ENCODE data around the gene PICK1. TPM values are rescaled to one million over a fixed set of nuclear protein-coding genes. Genes with fewer than 3 reads are reported as not detected.
A peak's percentile ranks its signal among the peaks of the same experiment; 100 is the strongest.

PICK1 gene
- polyA plus RNA-seq, 1 donor from 2014 or later: 101 TPM

DNA sequence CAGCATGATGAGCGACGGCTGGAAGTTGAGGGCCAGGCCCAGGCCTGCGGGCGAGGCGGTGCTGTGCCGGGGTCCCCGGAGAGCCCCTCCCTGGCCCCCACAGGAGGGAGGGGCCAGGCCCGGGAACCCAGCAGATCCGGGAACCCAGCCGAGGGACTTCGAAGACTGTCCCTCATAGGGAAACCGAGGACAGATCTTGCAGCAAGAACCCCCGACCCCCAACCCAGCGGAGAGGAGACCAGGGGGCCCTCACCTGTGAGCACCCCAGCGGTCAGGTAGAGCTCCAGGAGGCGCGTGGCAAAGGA is 24.4 kb downstream of the PICK1 start:
- Histone ChIP-seq H3K79me2 (replicated peaks; ENCODE audit: insufficient read depth, low read length) (no peaks in the 10 kb centered on the region), H3K36me3 (ENCODE audit: insufficient read depth, low read length) (no peaks in the 10 kb centered on the region), H2AFZ (ENCODE audit: low read depth, low read length) (no peak overlapping the region), H3K4me2 (ENCODE audit: low read length) (no peak overlapping the region), H3K9me2 (ENCODE audit: insufficient read depth, low read length) (no peaks in the 10 kb centered on the region), H3K4me3 (ENCODE audit: low read length) (peak overlapping the region; percentile 35), H3K9ac (ENCODE audit: low read length) (no peak overlapping the region), H3K27me3 (ENCODE audit: insufficient read depth, low read depth, low read length) (peaks cover 16% of the 10 kb centered on the region), H4K20me1 (ENCODE audit: insufficient read depth) (no peaks in the 10 kb centered on the region), H3K27ac (ENCODE audit: low read length) (no peak overlapping the region), H3F3A (ENCODE audit: insufficient read depth, low read length, poor library complexity, severe bottlenecking) (no peaks in the 10 kb centered on the region), H3K9me3 (ENCODE audit: low read length) (no peaks in the 10 kb centered on the region)
- TF ChIP-seq, protein P1, sequence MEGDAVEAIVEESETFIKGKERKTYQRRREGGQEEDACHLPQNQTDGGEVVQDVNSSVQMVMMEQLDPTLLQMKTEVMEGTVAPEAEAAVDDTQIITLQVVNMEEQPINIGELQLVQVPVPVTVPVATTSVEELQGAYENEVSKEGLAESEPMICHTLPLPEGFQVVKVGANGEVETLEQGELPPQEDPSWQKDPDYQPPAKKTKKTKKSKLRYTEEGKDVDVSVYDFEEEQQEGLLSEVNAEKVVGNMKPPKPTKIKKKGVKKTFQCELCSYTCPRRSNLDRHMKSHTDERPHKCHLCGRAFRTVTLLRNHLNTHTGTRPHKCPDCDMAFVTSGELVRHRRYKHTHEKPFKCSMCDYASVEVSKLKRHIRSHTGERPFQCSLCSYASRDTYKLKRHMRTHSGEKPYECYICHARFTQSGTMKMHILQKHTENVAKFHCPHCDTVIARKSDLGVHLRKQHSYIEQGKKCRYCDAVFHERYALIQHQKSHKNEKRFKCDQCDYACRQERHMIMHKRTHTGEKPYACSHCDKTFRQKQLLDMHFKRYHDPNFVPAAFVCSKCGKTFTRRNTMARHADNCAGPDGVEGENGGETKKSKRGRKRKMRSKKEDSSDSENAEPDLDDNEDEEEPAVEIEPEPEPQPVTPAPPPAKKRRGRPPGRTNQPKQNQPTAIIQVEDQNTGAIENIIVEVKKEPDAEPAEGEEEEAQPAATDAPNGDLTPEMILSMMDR (IDR thresholded peaks at IDR 0.05; ENCODE audit: poor library complexity, severe bottlenecking): no peak

DNA sequence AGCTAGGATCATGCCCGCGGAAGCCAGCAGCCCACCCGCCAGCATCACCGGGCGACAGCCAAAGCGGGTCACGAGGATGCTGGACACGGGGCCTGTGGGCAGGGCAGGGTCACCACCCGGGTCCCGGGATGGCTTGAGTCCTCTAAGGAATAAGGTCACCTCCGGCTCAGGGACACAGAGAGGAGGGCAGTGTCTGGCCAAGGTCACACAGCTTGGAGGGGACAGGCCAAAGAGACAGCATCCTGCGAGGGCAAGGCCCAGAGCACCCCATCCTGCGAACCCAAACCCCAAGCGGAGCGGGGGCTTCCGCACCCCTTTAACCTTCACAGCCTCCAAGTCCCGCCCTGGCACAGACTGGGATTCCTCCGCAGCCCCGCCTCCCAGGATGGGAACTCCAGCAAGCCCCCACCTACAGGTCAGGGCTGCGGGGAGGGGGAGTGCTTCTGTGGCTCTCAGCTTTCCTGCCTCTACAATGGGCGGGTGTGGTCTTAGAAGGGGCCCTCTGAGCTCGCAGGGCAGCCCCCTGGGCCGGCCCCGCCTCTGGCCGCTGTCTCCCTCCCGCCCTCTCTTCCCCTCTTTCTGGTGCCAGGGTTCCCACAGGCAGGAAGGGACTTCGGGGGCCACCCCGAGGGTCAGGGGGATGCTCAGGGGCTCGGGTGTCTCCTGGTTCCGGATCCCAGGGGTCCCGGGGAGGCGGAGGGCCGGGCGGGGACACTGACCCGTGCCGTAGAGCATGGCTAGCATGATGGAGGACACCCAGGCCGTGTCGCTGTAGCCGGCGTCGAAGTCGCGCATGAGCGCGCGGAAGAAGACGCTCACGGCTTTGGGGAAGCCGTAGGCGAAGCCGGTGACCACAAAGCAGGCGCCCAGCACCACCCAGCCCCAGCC is 25.0 kb downstream of the PICK1 start:
- no peaks in the 10 kb centered on the region for H3K9me3 ChIP-seq (ENCODE audit: low read length)
- TF ChIP-seq RAD21 (conservative IDR thresholded peaks at IDR 0.05): no peak
- no peak for TF ChIP-seq MXI1 (conservative IDR thresholded peaks at IDR 0.05; ENCODE audit: poor library complexity, severe bottlenecking)
- TF ChIP-seq EP300 (conservative IDR thresholded peaks at IDR 0.05; ENCODE audit: poor library complexity, severe bottlenecking): no peak
- TF ChIP-seq SMC3 (conservative IDR thresholded peaks at IDR 0.05; ENCODE audit: poor library complexity): no peak
- TF ChIP-seq, protein P1 (IDR thresholded peaks at IDR 0.05; ENCODE audit: poor library complexity, severe bottlenecking): no peak
- TF ChIP-seq TAF1 (IDR thresholded peaks at IDR 0.05; ENCODE audit: low read depth): no peak
- TF ChIP-seq, protein P2, sequence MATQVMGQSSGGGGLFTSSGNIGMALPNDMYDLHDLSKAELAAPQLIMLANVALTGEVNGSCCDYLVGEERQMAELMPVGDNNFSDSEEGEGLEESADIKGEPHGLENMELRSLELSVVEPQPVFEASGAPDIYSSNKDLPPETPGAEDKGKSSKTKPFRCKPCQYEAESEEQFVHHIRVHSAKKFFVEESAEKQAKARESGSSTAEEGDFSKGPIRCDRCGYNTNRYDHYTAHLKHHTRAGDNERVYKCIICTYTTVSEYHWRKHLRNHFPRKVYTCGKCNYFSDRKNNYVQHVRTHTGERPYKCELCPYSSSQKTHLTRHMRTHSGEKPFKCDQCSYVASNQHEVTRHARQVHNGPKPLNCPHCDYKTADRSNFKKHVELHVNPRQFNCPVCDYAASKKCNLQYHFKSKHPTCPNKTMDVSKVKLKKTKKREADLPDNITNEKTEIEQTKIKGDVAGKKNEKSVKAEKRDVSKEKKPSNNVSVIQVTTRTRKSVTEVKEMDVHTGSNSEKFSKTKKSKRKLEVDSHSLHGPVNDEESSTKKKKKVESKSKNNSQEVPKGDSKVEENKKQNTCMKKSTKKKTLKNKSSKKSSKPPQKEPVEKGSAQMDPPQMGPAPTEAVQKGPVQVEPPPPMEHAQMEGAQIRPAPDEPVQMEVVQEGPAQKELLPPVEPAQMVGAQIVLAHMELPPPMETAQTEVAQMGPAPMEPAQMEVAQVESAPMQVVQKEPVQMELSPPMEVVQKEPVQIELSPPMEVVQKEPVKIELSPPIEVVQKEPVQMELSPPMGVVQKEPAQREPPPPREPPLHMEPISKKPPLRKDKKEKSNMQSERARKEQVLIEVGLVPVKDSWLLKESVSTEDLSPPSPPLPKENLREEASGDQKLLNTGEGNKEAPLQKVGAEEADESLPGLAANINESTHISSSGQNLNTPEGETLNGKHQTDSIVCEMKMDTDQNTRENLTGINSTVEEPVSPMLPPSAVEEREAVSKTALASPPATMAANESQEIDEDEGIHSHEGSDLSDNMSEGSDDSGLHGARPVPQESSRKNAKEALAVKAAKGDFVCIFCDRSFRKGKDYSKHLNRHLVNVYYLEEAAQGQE (IDR thresholded peaks at IDR 0.05; ENCODE audit: borderline replicate concordance): no peak
- TF ChIP-seq EZH2 (IDR thresholded peaks at IDR 0.05; ENCODE audit: borderline replicate concordance, insufficient read depth, low read length, poor library complexity, severe bottlenecking): no peak
- no peak for TF ChIP-seq POLR2AphosphoS5 (IDR thresholded peaks at IDR 0.05)
- H3K4me2 ChIP-seq (ENCODE audit: low read length): no peak overlapping the region
- no peaks in the 10 kb centered on the region for H3K36me3 ChIP-seq (ENCODE audit: insufficient read depth, low read length)
- H3F3A ChIP-seq (ENCODE audit: insufficient read depth, low read length, poor library complexity, severe bottlenecking): no peaks in the 10 kb centered on the region
- no peak overlapping the region for H2AFZ ChIP-seq (ENCODE audit: low read depth, low read length)
- H3K79me2 ChIP-seq (replicated peaks; ENCODE audit: insufficient read depth, low read length): no peaks in the 10 kb centered on the region
- peaks cover 16% of the 10 kb centered on the region for H3K27me3 ChIP-seq (ENCODE audit: insufficient read depth, low read depth, low read length)
- no peaks in the 10 kb centered on the region for H4K20me1 ChIP-seq (ENCODE audit: insufficient read depth)
- no peak overlapping the region for H3K27ac ChIP-seq (ENCODE audit: low read length)
- H3K9me2 ChIP-seq (ENCODE audit: insufficient read depth, low read length): no peaks in the 10 kb centered on the region
- H3K4me3 ChIP-seq (ENCODE audit: low read length): no peak overlapping the region
- no peak overlapping the region for H3K9ac ChIP-seq (ENCODE audit: low read length)
